ENCODE measurements around the gene CLECL1.
"Not testable (repeated sequence)": the region's sequence is repeated elsewhere in the genome, so short reads cannot be mapped to it uniquely, and the experiment has no call there.

The CLECL1 gene

GRCh38 chr12:9751204-9752144, 18.6 kb upstream of the CLECL1 start:
- peak in 1 of 2 experiments; percentile 55 for DNase-seq

- peak; percentile 44 to 54 for DNase-seq
Measured at GRCh38 chr12:9750276-9751203, 17.6 kb upstream of the CLECL1 start.

- no peak for DNase-seq
Measured at GRCh38 chr12:9749640-9750039, 16.7 kb upstream of the CLECL1 start.

- no peak for DNase-seq
Measured at GRCh38 chr12:9745199-9745598, 12.3 kb upstream of the CLECL1 start.

DNA sequence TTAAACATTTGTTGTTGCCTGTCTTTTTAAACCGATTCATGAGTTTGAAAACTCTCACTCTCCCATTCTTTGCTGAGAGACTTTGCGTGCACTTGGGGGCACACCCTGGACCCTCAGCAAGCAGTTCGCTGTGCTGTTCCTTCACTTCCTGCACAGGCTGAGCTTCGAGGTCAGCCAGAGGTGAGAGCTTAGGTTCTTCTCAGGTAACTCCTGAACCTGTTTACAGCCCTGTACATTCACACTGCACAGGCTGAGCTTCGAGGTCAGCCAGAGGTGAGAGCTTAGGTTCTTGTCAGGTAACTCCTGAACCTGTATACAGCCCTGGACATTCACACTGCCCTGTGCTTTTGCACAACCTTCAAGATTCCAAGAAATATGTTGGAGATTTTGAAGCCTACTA, 9.8 kb upstream of the CLECL1 start:
- no peak for DNase-seq

DNA sequence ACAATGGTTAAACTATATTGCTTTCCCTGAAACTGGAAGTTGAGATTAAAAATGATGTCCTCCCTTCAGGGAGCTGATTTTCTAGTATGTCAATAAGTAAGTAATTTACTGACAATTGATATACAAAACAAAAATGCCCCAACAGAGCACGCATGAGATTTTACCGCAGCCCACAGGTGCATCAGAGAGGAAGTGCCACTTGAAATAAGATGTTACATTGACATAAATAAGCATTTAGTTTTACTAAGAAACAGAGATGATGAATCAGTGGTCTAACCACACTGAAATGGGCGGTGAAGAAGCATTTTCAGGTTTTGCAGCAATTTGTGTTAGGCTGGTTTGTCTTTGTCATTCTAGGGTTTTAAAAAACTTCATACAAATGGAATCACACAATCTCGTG, 8.8 kb upstream of the CLECL1 start:
- peak; percentile 59 to 71 for DNase-seq

- DNase-seq = no peak
Measured at GRCh38 chr12:9740106-9740750, 7.3 kb upstream of the CLECL1 start.

GRCh38 chr12:9739404-9740105, 6.7 kb upstream of the CLECL1 start:
- DNase-seq = not testable (repeated sequence)

DNA sequence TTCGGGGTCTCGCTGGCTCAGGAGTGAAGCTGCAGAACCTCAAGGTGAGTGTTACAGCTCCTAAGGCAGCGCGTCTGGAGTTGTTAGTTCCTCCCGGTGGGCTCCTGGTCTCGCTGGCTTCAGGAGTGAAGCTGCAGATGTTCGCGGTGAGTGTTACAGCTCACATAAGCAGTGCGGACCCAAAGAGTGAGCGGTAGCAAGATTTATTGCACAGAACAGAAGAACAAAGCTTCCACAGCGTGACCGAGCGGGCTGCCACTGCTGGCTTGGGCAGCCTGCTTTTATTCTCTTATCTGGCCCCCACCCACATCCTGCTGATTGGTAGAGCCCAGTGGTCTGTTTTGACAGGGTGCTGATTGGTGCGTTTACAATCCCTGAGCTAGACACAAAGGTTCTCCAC, 6.0 kb upstream of the CLECL1 start:
- DNase-seq = not testable (repeated sequence)

DNA sequence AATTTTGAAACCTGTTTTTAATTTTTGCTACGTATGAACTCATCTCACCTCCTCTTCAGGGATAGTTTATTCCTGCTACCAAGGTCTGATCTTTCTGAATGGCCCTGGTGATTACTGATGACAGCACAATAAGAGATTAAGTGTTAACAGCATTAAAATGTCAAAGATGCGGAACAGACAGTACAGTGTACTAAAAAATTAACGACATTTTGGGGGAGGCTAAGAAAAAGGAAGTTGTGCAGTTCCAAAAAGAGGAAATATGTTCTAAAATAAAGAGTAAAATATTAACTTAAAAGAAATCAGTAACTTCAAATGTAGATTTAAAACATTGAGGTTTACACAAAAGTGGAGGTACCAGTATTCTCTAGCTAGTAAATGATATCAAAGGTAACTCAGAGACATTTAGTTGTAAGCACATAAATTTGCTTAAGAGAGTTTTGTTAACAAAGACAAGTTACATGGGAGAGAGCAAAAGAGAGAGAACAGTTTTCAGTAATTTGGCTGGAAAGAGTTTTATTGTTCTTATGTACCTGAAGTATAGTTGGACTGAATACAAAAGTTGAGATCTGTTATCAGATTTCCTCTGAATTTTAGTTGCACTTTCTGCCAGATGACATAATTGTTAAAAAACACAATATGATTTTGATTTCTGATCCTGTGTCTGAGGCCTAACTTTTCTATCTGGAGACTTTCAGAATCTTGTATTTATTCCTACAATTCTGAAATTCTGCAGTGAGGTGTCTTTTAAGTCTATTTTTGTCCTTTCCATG, 4.2 kb upstream of the CLECL1 start:
- no peak for DNase-seq

GRCh38 chr12:9735601-9736000, 2.7 kb upstream of the CLECL1 start:
- DNase-seq = no peak

DNA sequence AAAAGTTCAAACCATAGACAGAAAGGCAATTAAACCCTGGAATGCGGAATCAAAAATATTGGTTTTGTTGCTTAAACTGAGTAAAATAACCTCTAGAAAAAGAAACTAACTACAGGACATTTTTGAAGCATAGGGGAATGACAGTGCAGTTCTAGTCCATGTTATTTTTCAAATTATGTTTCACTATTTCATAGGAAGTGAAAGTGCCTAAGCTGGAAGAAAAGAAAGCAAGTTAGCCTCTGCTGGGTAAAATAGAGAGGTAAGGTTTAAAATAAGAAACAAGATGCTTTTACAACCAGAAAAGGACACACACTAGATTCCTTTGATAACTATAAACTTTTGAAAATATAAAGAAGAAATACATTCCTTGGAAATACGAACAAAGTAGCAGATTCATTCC, 1.1 kb downstream of the CLECL1 start:
- DNase-seq = no peak

DNA sequence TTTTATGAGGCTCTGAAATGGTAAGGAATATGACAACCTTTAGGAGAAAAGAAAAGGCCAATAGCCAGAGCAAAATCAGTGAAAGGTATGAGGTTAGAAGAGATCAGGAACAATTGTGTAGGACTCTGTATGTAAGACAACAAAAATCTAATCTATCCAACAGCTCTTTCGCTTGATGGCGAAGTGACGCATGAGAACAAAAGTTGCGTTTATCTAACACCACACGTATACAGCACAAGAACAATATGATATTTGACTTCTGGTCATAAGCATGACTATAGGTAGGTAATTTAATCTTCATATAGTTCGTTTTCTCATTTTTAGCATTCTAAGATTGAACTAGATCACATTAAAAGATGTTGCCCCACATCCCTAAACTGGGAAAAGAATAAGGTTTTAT, 1.5 kb downstream of the CLECL1 start:
- DNase-seq = no peak

DNA sequence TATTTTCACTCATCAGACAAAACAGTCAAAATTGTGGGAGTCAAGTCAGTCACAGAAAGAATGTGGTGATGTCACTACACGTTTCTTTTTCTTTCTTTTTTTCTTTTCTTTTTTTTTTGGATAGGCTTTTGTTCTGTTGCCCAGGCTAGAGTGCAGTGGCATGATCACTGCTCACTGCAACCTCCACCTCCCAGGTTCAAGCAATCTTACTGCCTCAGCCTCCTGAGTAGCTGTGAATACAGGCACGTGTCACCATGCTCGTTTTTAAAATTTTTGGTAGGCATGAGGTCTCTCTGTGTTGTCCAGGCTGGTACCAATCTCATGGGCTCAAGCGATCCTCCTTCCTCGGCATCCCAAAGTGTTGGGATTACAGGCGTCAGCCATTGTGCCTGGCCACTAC, 2.3 kb downstream of the CLECL1 start:
- no peak for DNase-seq

DNA sequence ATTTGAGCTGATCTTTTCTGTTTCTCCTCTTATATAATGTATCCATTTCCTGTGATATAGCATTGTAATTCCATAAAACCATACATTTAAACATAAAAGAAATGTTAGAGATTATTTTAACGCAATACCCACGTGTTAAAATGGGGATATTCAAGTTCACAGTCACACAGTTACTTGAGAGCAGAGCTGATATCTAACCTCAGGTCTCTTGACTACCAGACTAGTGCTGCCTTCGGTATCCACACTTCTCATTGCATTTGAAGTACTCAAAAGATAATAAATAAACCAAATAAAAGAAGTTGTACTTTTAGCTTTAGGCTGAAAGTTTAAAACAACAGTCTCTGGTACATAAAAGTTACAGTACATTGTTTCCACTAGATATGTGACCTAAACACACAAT, 2.9 kb downstream of the CLECL1 start:
- DNase-seq = no peak

- DNase-seq = no peak
Measured at GRCh38 chr12:9729082-9729481, 3.8 kb downstream of the CLECL1 start.

GRCh38 chr12:9727813-9728212, 5.1 kb downstream of the CLECL1 start:
- DNase-seq = no peak

DNA sequence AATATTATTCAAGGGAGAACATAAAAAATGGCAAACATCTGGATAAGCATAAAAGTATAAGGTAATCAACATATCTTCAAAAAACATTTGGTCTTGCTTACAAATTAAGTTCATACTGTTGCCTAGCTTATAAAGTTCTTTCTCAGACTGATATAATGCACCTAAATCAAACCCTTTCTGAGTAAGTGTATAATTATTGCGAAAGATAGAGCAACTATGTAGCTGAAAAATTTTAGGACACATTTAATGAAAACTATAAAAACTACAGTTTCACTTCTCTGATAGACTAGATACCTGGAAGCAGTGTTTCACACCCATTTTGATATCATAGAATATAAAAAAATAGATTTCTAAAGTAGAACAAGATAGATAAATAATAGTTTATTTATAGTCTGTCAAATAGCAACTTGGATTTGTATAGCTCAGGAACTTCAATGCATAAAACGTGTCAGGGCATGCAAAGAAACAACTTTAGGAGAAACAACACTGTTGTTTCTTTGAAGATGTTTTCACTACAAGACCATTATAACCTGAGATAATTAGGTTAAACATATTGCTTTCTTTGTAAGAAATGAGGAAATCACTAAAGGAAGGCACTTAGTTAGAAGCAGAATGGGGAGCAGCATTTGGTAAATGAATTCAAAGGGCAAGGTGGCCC, 7.6 kb downstream of the CLECL1 start:
- DNase-seq = no peak

DNA sequence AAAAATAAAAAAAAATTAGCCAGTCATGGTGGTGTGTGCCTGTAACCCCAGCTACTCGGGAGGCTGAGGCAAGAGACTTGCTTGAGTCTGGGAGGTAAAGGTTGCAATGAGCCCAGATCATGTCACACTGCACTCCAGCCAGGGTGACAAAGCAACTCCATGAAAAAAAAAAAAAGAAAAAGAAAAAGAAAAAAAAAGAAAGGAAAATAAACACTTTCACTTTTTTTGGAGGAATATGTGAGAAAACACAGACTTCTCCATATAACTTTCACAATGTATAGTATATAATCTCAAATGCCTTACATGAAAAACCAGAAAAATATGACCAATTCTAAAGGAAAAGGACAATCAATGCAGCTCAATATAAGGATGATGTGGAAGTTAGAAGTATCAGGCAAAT, 8.9 kb downstream of the CLECL1 start:
- DNase-seq = no peak

GRCh38 chr12:9721394-9722092, 11.4 kb downstream of the CLECL1 start:
- DNase-seq = no peak

DNA sequence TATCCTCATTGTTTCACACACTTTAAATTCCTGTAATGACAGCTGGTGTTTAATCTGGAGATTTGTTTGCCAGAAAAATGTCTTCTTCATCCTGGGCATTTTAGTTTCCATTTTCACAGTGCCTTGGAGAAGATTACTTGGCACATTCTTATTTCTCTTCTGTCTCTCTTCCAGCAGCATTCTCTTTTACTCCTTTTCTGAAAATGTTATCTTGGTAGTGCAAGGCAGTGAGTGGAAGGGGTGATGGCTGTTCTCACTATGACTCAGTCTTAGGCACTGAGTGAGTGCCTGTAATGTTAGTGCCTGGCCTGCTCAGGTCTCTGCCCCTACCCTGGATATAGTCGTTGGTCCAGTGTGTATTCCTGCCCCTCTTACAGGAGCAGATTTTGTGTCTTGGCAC, 13.1 kb downstream of the CLECL1 start:
- DNase-seq = no peak

Measured in activated CD4-positive, alpha-beta T cell treated with anti-CD3 and anti-CD28 coated beads, Interleukin-2, amount 50 U/mL, for 48 hours (primary cell).